Posterior cingulate gyrus (tissue), 11 donors: ENCODE results near the gene FKBP5.
"Not testable (repeated sequence)": the region's sequence is repeated elsewhere in the genome, so short reads cannot be mapped to it uniquely, and the experiment has no call there.

Source experiments
- DNase-seq, 10 donors: peaks; one replicate each; pipeline versions ENCODE4 v3.0.0 to v3.0.0-alpha.2; 2020 to 2021; ENCODE audit warnings: mixed read lengths in 3 of 10
- intact Hi-C: fragments of 100-400 bp; cut with DNase I; formaldehyde crosslinking; loops from one replicate; pipeline ENCODE4 v1.15.1; 2023

The FKBP5 gene

GRCh38 chr6:35698858-35699257 lies 10.1 kb upstream of the FKBP5 start:
- DNase-seq = no peak
- intact Hi-C loops = no loop called here

DNA sequence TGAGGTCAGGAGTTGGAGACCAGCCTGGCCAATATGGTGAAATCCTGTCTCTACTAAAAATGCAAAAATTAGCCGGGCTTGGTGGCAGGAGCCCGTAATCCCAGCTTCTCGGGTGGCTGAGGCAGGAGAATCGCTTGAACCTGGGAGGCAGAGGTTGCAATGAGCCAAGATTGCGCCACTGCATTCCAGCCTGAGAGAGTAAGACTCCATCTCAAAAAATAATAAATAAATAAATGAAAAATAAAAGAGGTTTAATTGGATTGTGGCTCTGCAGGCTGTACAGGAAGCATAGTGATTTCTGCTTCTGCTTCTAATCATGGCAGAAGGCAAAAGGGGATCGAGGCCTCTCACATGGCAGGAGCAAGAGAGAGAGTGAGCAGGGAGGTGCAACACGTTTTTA lies 9.7 kb upstream of the FKBP5 start:
- intact Hi-C loops, DNase-seq: not testable (repeated sequence)

GRCh38 chr6:35694462-35694861 lies 5.7 kb upstream of the FKBP5 start:
- intact Hi-C loops = no loop called here

DNA sequence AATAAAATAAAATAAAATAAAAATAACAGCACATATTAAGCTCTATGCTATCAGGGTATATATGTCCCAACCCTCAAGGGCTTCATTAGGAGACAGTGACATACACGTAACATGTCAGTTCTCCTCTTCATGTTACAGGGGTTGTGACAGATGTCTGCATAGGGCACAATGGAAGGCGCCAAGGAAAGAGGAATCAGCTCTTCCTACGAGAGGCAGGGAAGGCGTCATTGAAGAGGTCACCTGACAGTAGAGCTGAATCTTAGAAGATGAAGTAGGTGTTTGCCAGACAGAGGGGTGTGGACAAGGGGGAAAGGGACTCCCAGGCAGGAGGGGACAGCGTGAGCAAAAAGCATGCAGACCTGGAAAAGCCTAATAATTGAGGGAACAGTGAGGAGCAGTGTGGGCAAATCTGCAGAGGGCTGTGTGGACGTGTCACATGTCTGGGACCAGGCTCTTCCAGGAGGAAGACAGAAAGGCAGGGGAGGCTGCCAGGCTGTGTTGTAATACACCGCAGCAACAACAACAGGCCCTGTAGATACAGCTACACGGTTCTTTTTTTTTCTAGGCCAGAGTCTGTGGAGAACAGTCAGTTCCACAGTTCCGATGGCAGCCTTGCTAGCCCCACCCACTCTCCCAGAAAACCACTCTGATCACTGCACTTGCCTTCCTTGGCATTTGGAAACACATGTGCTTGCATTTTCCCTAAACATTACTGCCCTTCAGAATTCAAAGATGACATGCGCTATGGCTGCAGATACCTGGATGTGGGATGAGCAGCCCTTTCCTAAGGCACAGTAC lies 2.5 kb upstream of the FKBP5 start:
- DNase-seq = peak in 9 of 10 donors; percentile 38 to 91 (median 63)
- intact Hi-C loops = no loop called here

More at GRCh38 chr6:35694462-35694861, 5.7 kb upstream of the FKBP5 start:
- DNase-seq = no peak

GRCh38 chr6:35690484-35690883 lies 1.8 kb upstream of the FKBP5 start:
- no peak for DNase-seq
- intact Hi-C loops = no loop called here

DNA sequence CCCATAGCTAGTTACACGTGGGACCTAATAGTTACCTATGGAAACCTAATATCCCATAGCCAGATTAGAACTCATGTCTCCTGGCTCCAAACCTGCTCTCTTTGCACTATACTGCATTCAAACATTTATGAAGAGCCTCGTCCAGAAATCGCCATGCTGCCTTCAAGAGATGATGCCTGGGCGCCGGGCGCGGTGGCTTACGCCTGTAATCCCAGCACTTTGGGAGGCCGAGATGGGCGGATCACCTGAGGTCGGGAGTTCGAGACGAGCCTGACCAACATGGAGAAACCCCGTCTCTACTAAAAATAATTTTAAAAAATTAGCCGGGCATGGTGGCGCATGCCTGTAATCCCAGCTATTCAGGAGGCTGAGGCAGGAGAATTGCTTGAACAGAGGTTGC lies 1.3 kb upstream of the FKBP5 start:
- intact Hi-C loops, DNase-seq: not testable (repeated sequence)

- intact Hi-C loops = loop anchor here (2.0 to 5.0 kb wide), 4 partner anchors 37 to 106 kb away; no protein-coding TSS in a partner anchor
- peak in 8 of 10 donors; percentile 11 to 88 (median 42) for DNase-seq
Measured at GRCh38 chr6:35687658-35688604, 784 bp downstream of the FKBP5 start.

DNA sequence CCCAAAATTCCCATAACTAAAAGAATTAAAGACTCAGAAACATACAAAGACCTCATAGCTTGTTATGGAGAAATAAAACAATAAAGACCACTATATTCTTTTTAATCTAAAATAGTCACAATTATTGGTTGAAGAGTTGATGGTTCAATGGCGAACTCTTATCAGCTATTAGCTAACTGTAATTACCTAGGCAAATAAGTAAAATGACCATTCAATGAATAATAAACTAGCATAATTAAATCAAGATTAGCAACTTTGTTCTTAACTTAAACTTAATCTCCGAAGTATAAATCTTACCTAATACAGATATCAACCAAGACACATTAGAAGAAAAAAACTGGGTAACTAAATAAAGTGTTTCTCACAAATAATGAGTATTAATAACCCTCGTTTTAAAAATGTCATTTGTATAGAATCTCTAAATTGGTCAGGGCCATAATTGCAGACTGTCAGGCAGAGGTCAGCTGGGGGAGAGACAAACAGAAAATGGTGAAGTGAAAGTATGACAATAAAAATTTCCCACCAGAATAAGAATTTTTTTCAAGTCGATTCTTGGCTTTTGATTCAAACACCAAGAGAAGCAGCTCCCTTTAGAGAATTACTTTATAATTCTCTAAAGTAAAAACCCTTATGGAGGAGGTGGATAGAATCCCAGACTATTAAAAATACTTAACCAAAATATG lies 1.7 kb downstream of the FKBP5 start:
- no peak for DNase-seq
- intact Hi-C loops = loop anchor here (2.0 to 5.0 kb wide), 3 partner anchors 46 to 105 kb away; no protein-coding TSS in a partner anchor

DNA sequence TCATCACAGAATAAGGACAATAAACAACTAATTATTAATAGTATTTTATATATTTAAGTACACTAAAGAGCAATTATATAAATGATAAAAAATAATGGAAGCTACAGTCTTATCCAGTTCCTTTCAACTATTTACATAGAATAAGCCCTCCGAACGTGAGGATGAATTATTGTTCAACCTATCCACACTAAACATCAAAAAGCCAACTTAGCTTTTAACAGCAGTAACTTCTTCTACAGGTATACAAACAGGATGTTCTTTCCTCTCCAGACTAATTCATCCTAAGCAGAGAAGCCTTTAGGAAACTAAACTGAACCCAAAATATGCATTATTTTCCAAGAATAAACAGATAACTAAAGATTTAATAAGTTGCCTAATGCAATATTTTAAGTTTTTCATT lies 2.3 kb downstream of the FKBP5 start:
- intact Hi-C loops = loop anchor here (2.0 to 5.0 kb wide), 3 partner anchors 46 to 104 kb away; no protein-coding TSS in a partner anchor
- no peak for DNase-seq

DNA sequence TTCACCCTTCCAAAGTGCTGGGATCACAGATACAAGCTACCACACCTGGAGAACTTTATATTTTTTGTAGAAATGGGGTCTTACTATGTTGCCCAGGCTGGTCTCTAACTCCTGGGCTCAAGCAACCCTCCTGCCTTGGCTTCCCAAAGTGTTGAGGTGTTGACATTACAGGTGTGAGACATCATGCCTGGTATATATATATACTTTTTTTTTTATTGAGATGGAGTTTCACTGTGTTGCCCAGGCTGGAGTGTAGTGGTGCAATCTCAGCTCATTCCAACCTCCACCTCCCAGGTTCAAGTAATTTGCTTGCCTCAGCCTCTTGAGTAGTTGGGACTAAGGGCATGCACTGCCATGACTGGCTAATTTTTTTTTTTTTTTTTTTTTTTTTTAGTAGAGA lies 5.4 kb downstream of the FKBP5 start:
- intact Hi-C loops = no loop called here
- no peak for DNase-seq

- intact Hi-C loops = no loop called here
- DNase-seq = no peak
Measured at GRCh38 chr6:35681298-35681697, 7.4 kb downstream of the FKBP5 start.

DNA sequence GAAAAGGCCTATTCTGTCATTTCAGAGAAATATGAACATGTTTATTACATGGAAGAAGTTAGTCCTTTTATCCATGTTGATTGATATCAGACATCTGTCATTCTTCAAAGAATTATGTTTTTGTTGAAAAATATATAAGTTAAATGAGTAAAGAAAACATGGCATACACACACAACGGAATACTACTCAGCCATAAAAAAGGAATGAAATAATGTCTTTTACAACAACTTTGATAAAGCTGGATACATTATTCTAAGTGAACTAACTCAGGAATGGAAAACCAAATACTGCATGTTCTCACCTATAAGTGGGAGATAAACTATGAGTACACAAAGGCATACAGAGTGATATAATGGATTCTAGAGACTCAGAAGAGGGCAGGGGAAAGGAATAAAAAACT lies 9.3 kb downstream of the FKBP5 start:
- intact Hi-C loops = no loop called here
- no peak for DNase-seq

DNA sequence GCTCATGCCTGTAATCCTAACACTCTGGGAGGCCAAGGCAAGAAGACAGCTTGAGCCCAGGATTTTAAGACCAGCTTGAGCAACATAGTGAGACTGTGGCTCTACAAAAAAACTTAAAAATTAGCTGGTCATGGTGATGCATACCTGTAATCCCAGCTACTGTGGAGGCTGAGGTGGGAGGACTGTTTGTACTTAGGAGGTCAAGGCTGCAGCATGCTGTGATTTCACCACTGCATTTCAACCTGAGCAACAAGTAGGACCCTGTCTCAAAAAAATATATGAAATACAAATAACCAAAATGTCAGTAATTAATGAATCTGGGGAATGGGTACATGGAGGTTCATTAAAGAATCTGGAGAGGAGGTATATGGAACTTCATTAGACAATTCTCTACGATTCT lies 9.9 kb downstream of the FKBP5 start:
- no peak for DNase-seq
- intact Hi-C loops = no loop called here

GRCh38 chr6:35678021-35678654 lies 10.6 kb downstream of the FKBP5 start:
- DNase-seq = no peak

GRCh38 chr6:35677456-35677855 lies 11.3 kb downstream of the FKBP5 start:
- DNase-seq = no peak
- intact Hi-C loops = no loop called here

More at GRCh38 chr6:35678021-35678654, 10.6 kb downstream of the FKBP5 start:
- intact Hi-C loops = no loop called here

- no peak for DNase-seq
- intact Hi-C loops = no loop called here
Measured at GRCh38 chr6:35675871-35676459, 12.8 kb downstream of the FKBP5 start.

DNA sequence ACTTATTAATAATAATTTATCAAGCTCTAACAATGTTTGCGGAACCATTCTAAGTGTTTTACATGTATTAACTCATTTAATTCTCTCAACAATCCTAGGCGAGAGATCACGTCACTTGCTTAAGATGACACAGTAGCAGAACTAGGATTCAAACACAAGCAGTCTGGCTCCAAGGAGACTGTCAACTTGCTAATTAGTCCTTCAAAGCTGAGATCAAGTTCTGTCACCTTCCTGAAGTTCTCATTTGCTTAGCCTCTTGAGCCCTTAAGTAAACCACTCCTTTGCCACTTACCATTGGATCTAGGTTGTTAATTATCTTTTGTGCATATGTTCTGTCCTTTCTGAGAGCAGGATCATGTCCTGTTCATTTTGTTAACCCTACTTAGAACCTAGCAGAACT lies 14.1 kb downstream of the FKBP5 start:
- no peak for DNase-seq
- intact Hi-C loops = no loop called here

DNA sequence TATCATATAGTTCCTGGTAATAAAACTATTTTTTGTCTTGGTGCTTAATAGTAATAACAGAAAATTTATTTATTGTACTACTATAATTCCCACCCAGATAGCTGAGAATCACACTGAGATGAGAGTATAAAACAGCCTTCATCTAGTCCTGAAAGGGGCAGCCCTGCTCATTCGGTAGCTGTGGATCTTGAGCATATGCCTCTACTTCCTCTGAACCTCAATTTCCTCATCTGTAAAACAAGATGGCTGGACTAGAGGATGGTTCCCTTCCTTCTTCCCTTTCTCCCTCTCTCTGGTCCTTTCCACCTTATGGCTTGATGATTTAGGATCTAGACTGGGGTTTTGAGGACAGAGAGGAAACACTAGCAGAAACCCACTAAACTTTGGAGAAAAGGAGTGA lies 15.0 kb downstream of the FKBP5 start:
- intact Hi-C loops = no loop called here
- no peak for DNase-seq

GRCh38 chr6:35673284-35673666 lies 15.4 kb downstream of the FKBP5 start:
- intact Hi-C loops, DNase-seq: not testable (repeated sequence)

GRCh38 chr6:35670453-35670852 lies 18.3 kb downstream of the FKBP5 start:
- intact Hi-C loops, DNase-seq: not testable (repeated sequence)
